Embryonic facial prominence (tissue), 1 donor: ENCODE data around the gene ACBD3.
A peak's percentile ranks its signal among the peaks of the same experiment; 100 is the strongest.

Experiments
- DNase-seq: peaks from one replicate; pipeline ENCODE4 v3.0.0-alpha.2; 2016; ENCODE audit errors: extremely low spot score

Gene ACBD3

DNA sequence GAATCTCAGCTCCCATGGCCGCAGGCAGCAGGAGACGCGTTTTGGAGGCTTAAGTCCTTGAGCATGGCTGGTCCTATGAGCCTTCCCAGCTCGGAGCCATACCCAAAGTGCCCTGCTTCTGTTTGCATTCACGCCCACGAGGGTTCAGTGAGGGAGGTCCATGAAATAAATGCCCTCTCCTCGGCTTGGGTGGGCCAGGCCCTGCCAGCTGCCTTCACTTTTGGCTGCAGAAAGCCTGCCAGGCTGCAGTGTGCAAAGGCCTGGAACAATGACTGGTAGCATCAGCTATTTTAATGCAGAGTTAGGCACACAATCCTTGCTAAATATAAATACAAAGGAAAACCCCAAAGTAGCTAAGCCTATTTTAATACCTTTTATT is 74.7 kb downstream of the ACBD3 start:
- no peak for DNase-seq

DNA sequence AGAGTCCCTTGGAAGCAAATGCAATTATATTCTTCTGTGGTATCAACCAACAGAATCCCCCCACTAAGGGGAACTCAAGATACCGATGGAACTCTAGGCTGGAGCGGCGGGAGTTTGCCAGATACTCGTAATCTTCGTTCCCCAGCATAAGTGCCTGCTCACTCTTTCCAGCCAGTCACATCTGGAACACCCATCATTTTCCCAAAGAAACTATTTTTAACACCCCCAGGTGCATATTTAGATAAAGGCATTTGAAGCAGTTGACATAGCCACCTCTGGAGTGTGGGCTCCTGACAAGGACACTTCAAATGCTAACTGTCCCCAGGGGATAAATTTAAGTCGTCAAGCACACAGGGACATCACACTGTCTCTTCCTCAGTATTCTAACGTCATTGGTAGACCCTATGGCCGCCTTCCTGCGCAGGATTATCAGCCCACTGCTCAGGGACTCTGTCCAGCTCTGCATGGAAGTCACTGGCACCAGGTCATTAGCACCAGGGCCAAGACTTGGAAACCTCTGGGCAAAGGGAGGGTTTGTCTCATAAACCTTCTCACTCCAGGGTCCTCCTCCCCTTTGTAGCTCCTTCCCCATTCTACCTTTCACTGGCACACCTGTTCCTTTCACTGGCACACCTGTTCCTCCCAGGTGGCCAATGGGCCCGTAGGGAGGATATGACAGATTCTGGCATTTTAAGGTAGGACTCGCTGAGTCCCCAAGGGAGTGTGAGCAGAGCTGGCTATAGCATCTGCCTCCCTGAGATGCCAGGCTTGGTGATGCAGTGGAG is 75.3 kb downstream of the ACBD3 start:
- no peak for DNase-seq

DNA sequence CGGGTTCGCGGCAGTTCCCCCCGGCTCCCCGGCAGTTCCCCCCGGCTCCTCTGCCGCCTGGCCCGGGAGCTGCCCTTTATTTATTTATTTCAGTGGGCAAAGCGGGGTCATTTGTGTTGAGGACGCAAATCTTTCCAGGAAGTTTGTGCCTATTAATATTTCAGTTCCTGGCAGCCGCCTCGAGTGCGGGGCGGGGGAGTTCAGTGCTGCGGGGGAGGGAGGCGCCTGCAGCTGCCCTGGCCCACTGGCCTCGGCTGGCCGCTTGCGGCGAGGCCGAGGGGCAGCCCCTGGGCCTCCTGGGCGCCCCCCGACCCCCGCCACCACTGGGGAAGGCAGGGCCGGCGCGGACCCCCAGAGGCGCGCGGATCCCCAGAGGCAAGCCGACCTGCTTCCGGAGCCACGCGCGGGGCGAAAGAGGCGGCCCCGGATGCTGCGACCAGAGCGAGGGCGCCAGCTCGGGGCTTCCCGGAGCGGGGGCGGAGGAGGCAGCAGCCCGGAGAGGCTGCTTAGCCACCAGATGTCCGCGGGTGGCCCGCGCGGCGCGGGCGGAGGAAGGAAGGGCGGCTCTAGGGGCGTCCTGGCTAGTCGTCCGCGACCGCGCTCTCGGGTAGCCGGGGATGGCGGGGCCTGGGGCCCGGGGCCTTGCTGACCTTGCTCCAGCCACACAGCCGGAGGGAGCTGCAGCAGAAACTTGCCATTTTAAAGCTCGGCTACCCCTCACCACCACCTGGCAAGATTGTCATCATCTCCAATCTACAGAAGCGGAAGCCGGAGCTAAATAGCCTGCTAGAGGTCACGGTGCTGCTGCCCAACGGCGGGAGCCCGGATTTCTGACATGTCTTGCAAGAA is 76.1 kb downstream of the ACBD3 start:
- no peak for DNase-seq

DNA sequence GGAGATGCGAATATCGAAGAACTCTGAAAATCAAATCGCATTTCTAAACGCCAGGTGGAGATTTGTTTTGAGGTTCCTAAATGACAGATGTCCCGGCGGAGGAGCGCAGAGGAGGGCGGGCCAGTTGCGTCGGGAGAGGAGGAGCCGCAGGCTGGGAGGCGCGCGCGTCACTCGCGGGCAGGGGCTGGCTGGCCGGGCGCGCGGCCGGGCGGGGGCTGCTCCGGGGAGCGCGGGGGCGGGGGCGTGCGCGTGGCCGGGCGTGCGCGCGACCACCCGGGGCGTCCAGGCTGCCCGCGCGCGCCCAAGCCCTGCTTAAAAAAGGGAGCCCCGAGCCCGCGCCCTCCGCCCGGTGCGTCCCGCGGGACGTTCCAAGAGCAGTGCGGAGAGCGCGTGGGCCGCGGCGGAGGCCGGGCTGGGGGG is 76.7 kb downstream of the ACBD3 start:
- DNase-seq = peak; percentile 79

DNA sequence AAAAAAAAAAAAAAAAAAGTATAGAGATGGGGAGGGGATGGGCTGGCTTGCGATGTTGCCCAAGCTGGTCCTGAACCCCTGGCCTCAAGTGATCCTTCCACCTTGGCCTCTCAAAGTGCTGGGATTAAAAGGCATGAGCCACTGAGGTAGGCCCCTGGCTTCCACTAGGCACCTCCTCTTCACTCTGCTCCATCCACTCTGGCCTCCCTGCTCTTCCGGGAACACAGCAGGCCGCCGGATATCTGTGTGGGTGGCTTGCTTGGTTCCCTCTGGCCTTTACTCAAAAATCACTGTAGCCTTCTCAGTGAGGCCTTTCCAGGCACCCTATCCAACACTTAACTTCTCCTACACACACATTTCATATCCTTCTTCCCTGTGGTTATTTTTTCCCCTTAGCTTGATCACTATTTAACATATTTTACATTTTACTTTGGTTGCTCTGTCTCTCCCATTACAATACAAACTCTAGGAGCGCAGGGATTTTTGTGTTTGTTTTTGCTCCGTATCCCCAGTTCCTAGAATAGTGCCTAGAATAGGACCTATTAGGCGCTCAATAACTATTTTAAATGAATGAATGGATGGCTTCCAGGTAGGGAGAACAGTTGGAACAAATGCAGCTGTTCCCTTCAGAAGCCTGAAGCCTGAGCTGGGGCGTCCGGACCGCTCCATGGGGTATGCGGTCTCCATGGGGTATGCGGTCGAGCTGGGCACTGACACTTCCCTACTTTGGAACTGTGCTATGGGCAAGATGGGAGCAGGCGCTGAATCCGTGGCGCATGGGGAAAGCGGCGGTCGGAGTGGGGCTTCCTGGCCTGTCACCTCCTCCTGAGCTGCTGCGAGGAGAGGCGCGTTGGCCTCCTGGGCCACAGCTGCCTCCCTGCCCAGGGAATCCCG is 77.4 kb downstream of the ACBD3 start:
- DNase-seq = no peak

DNA sequence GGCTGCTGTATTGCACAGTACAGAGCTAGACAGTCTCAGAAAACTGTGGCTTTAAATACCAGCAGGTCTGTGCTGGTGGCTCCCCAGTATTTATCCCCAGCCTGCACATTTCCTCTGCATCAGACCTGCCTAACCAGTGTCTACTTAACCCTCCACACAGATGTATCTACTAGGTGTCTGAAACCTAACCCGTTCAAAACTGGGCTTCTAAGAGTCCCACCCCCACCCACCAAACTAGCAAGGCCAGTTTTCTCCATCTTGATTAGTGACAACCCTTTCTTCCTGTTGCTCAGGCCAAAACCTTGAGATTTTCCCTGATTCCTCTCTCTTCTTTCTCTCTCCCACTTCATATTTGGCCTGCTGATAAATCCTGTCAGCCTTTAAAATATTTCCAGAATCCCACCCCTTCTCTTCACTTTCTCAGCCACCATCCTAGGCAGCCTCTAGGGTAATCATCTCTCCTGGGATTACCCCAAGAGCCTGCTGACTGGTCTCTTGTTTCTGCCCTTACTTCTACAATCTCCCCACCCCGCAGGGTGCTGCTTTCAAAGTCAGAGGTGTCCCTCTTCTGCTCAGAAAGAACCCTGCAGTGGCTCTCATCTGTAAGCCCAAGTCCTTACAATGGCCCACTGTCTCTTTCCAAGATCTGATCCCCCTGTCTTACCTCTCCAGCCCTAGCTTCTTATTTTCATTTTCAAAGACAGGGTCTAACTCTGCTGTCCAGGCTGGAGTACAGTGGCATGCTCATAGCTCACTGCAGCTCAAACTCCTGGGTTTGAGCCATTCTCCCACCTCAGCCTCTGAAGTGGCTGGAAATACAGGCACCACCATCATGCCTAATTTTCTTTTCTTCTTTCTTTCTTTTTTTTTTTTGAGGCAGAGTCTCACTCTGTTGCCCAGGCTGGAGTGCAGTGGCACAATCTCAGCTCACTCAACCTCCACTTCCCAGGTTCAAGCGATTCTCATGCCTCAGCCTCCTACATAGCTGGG is 78.8 kb downstream of the ACBD3 start:
- DNase-seq = no peak

DNA sequence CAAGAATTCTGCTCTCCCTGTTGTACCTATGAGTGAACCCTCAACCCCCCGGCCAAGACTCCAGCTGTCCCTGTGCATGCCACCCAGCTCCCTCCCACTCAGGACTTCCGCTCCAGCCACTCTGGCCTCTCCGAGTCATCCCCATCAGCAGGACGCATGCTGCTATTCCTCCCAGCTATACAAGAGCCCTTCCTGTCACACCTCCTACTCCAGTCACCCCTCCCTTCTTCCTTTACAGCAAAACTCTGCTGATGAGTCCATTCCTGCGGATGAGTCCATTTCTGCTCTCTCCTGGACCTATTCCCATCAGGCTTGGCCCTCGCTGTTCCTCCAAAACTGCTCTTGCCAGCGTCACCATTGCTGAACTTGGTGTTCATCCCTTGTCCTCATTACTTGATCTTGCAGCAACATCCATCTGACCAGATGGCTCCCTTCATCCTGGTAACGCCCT is 81.8 kb downstream of the ACBD3 start:
- DNase-seq = no peak

DNA sequence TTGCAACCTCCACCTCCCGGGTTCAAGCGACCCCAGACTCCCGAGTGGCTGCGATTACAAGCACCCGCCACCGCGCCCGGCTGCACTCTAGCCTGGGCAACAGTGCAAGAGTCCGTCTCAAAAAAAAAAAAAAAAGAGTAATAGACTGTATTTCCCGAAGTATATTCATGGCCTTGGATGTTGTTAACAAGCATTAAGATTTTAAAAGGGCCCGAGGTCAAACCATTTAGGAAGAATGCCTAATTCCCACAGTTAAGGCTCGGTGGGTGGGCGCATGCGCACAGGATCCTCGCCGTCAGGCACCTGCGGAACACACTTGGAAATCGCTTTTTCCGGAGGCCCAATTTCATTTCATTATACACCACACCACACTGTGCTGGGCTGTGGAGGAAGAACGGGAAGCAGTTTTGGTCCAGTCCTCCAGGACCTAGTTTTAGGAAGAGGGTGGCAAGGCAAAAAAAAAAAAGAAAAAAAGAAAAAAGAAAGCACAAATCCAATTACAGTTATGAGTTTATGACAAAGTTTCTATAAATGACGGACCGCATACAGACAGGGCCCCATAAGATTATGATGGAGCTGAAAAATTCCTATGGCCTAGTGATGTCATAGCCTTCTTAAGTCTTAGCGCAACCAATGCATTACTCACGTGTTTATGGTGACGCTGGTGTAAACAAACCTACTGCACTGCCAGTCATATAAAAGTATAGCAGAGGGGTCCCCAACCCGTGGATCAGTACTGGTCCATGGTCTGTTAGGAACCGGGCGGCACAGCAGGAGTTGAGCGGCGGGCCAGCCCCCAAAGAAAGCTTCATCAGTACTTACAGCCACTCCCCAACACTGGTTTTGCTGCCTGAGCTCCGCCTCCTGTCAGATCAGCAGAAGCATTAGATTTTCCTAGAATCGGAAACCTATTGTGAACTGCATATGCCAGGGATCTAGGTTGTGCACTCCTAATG is 85.8 kb downstream of the ACBD3 start:
- DNase-seq = no peak

- no peak for DNase-seq
These were observed 87.4 kb downstream of the ACBD3 start for GRCh38 chr1:226098870-226099835.

DNA sequence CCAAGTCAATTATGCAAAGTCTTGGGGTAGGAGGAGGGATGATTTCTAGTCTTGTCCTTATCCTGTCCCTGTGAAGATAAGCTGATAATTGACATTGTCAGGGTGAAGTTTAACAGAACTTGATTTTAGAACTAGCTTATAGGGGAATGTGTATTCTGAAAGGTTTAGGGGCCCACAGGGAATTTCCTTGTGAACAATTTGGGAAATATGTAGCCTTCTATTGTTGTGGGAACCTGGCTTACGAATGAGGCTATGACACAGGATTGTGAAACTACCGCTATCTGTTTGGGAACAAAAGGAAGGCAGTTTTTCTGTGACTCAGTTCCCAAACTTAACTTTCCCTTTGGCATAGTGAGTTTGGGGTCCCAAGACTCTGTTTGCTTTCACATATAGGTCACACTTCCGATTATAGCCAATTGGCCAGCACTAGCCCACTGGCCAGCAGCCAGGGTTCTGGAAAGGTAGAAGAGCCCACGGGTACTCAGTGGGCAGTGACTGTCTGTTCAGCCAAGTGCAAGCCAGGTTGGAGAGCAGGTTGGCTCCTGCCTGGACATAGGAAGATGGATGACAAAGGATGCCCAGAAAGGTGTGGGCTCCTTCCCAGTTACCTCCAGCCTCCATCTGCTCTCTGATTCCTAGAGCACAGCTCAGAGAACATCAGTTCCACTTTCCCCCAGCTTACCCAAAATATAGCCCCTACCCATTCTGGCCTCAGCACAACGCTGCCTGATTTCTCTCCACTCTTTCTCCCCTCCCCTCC is 88.5 kb downstream of the ACBD3 start:
- no peak for DNase-seq

DNA sequence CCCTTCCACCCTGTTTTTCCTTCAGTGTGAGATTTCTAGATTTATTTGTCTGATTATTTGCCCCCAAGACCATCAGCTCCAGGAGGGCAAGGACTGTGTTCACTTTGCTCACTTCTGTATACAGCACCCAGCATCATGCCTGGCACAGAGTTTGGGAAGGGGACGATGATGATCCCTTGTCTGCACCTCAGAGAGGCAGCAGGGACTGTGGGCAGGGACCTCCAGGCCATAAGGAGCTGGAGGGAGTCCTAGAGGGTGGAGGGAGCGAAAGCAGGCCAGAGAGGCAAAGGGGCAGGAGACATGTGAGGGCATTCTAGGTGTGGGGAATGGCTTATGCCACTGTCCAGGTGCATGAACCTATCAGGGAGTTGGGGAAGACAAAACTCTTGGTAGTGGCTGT is 91.3 kb downstream of the ACBD3 start:
- no peak for DNase-seq
